GM13977 (cell line): Measurements from ENCODE around the gene APC2.
"Not testable (repeated sequence)": the region's sequence is repeated elsewhere in the genome, so short reads cannot be mapped to it uniquely, and the experiment has no call there.

Experiments used
- DNase-seq: peaks from one replicate; pipeline ENCODE4 v3.0.0; 2012; ENCODE audit warnings: low spot score
- CTCF ChIP-seq: IDR thresholded peaks from 2 replicates; pipeline ENCODE4 v1.5.1; 2012; ENCODE audit warnings: mild to moderate bottlenecking, control low read depth; ENCODE audit not compliant: insufficient read depth; ENCODE audit errors: extremely low read depth, missing control alignments
- in situ Hi-C: fragments of 300-500 bp; cut with MboI; formaldehyde crosslinking; loops from one replicate; pipeline ENCODE4 v1.12.0; 2022; ENCODE audit warnings: low sequenced_read_pairs, low pct_unique_long_range_greater_than_20kb, mixed read lengths, inconsistent platforms; ENCODE audit not compliant: unreplicated experiment

The APC2 gene

GRCh38 chr19:1417145-1417544 is 32.8 kb upstream of the APC2 start:
- in situ Hi-C loops = no loop called here
- no peak for TF ChIP-seq CTCF
- DNase-seq = no peak

- no peak for TF ChIP-seq CTCF
- in situ Hi-C loops = no loop called here
- no peak for DNase-seq
These were observed 32.0 kb upstream of the APC2 start for GRCh38 chr19:1417681-1418495.

GRCh38 chr19:1418496-1418775 is 31.5 kb upstream of the APC2 start:
- no peak for TF ChIP-seq CTCF
- no peak for DNase-seq
- in situ Hi-C loops = no loop called here

GRCh38 chr19:1418951-1419738 is 30.8 kb upstream of the APC2 start:
- DNase-seq = no peak

GRCh38 chr19:1420085-1420484 is 29.8 kb upstream of the APC2 start:
- DNase-seq, in situ Hi-C loops: not testable (repeated sequence)

More at GRCh38 chr19:1418951-1419738, 30.8 kb upstream of the APC2 start:
- no peak for TF ChIP-seq CTCF
- in situ Hi-C loops = no loop called here

- no peak for DNase-seq
- in situ Hi-C loops = no loop called here
- TF ChIP-seq CTCF = no peak
These were observed 29.3 kb upstream of the APC2 start for GRCh38 chr19:1420590-1420989.
